Osteocyte (in vitro differentiated cells): Measurements from ENCODE around the gene GFER. TPM values are rescaled to one million over a fixed set of nuclear protein-coding genes. Genes with fewer than 3 reads are reported as not detected.

ENCODE experiments used
- DNase-seq: peaks from one replicate; pipeline ENCODE4 v3.0.0; 2021; ENCODE audit warnings: mixed read lengths; ENCODE audit not compliant: unreplicated experiment; ENCODE audit errors: extremely low spot score
- H3K27ac Mint-ChIP-seq: one replicate; pipeline ENCODE4 v1.8.0; 2021; ENCODE audit warnings: mild to moderate bottlenecking, mixed read lengths; ENCODE audit not compliant: unreplicated experiment
- H3K27me3 Mint-ChIP-seq: one replicate; pipeline ENCODE4 v1.8.0; 2021; ENCODE audit warnings: mixed read lengths; ENCODE audit not compliant: unreplicated experiment
- H3K36me3 Mint-ChIP-seq: one replicate; pipeline ENCODE4 v1.8.0; 2021; ENCODE audit warnings: mixed read lengths; ENCODE audit not compliant: unreplicated experiment
- H3K4me1 Mint-ChIP-seq: one replicate; pipeline ENCODE4 v1.8.0; 2021; ENCODE audit warnings: mixed read lengths; ENCODE audit not compliant: unreplicated experiment
- H3K4me3 Mint-ChIP-seq: one replicate; pipeline ENCODE4 v1.8.0; 2021; ENCODE audit warnings: mild to moderate bottlenecking, moderate library complexity, mixed read lengths; ENCODE audit not compliant: unreplicated experiment
- H3K9me3 Mint-ChIP-seq: one replicate; pipeline ENCODE4 v1.8.0; 2021; ENCODE audit warnings: mixed read lengths; ENCODE audit not compliant: unreplicated experiment
- total RNA-seq: library from RNA; stranded (reverse); gene quantifications from 2 replicates; pipeline ENCODE4 v1.2.1, GENCODE V29; 2021
- TF ChIP-seq, protein P1 (sequence below): fragments of 200-600 bp; sonication (generic); IDR thresholded peaks from 2 replicates; pipeline ENCODE4 v1.5.0; 2021; ENCODE audit warnings: antibody characterized with exemption, mild to moderate bottlenecking, moderate library complexity

Gene GFER
- total RNA-seq, 1 donor from 2014 or later, result 24.7 TPM

- H3K4me1 Mint-ChIP-seq, result peaks cover 28% of the 10 kb centered on the region
- TF ChIP-seq, protein P1, sequence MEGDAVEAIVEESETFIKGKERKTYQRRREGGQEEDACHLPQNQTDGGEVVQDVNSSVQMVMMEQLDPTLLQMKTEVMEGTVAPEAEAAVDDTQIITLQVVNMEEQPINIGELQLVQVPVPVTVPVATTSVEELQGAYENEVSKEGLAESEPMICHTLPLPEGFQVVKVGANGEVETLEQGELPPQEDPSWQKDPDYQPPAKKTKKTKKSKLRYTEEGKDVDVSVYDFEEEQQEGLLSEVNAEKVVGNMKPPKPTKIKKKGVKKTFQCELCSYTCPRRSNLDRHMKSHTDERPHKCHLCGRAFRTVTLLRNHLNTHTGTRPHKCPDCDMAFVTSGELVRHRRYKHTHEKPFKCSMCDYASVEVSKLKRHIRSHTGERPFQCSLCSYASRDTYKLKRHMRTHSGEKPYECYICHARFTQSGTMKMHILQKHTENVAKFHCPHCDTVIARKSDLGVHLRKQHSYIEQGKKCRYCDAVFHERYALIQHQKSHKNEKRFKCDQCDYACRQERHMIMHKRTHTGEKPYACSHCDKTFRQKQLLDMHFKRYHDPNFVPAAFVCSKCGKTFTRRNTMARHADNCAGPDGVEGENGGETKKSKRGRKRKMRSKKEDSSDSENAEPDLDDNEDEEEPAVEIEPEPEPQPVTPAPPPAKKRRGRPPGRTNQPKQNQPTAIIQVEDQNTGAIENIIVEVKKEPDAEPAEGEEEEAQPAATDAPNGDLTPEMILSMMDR, result no peak
- peaks cover 8% of the 10 kb centered on the region for H3K27me3 Mint-ChIP-seq
- no peaks in the 10 kb centered on the region for H3K36me3 Mint-ChIP-seq
- H3K9me3 Mint-ChIP-seq, result no peaks in the 10 kb centered on the region
- DNase-seq, result peak; percentile 85
- peak overlapping the region; percentile 67 for H3K4me3 Mint-ChIP-seq
- H3K27ac Mint-ChIP-seq, result peak overlapping the region; percentile 44
These were observed 38.7 kb downstream of the GFER start for GRCh38 chr16:2022723-2023091.

- Mint-ChIP-seq H3K27ac (peak overlapping the region; percentile 79), H3K4me1 (peaks cover 33% of the 10 kb centered on the region), H3K4me3 (peak overlapping the region; percentile 67), H3K36me3 (no peaks in the 10 kb centered on the region), H3K9me3 (no peaks in the 10 kb centered on the region), H3K27me3 (peaks cover 8% of the 10 kb centered on the region)
- DNase-seq, result peak; percentile 98
- TF ChIP-seq, protein P1, result peak; percentile 97
These were observed 39.4 kb downstream of the GFER start for GRCh38 chr16:2023092-2024031.

- Mint-ChIP-seq H3K27me3 (peaks cover 8% of the 10 kb centered on the region), H3K27ac (no peak overlapping the region), H3K4me3 (peak overlapping the region; percentile 33), H3K36me3 (no peaks in the 10 kb centered on the region), H3K4me1 (peaks cover 39% of the 10 kb centered on the region), H3K9me3 (no peaks in the 10 kb centered on the region)
- no peak for DNase-seq
- TF ChIP-seq, protein P1, result no peak
These were observed 40.0 kb downstream of the GFER start for GRCh38 chr16:2024032-2024420.

DNA sequence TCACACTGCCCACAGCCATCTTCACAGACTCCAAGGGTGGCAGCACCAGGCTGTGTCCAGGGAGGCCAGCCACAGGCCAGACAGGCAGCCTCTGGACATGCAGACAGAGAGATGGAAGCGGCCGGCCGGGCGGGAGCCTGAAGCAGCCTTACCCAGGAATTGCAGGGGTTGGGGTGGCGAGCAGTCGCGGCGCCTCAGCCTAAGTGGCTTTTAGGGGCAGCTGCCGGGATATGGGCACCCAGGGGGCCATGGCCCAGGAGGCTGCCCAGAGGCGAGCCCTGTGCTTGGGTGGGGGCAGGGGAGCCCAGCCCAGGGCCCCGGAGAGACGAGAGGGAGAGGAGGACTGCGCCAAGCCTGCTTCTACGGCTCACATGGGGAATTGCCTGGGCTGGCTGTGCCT lies 41.3 kb downstream of the GFER start:
- Mint-ChIP-seq H3K4me3 (no peak overlapping the region), H3K27ac (no peak overlapping the region), H3K27me3 (peaks cover 8% of the 10 kb centered on the region), H3K4me1 (peaks cover 48% of the 10 kb centered on the region), H3K9me3 (no peaks in the 10 kb centered on the region), H3K36me3 (peaks cover 1% of the 10 kb centered on the region)
- TF ChIP-seq, protein P1, result no peak
- DNase-seq, result no peak

DNA sequence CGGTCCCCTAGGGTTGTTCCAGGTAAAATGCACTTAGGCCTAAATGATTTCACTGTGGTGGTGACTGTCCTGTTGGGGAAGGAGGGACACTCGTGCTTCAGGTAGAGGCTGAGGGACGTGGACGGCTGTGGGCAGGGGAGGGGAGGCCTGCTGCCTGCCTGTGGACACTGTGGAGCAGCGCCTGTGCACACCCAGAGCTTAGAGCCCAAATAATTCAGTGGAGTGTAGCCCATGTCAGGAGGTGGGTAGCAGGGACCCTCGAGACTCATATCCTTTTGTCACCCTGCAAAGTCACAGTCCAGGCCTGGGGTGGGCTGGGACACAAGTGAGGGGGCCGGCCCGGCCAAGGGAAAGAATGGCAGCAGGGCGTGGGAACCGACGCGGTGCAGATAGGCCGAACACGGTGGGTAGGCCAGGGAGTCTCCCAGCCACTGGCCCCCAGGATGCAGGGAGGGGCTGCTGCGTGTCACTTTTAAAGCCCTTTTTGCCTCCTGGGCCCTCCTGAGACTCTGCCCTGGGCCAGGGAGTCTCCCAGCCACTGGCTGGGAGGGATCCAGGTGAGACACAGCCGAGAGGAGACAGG lies 42.0 kb downstream of the GFER start:
- DNase-seq, result no peak
- Mint-ChIP-seq H3K4me1 (peaks cover 49% of the 10 kb centered on the region), H3K27me3 (peaks cover 3% of the 10 kb centered on the region), H3K9me3 (no peaks in the 10 kb centered on the region), H3K36me3 (peaks cover 1% of the 10 kb centered on the region), H3K4me3 (peak overlapping the region; percentile 53), H3K27ac (peak overlapping the region; percentile 27)
- TF ChIP-seq, protein P1, result no peak
